GM12878 (cell line): ENCODE data around the gene PGBD4. TPM values are rescaled to one million over a fixed set of nuclear protein-coding genes. Genes with fewer than 3 reads are reported as not detected.
A peak's percentile ranks its signal among the peaks of the same experiment; 100 is the strongest.

ENCODE experiments used
- ATF7 ChIP-seq: fragments of 450-650 bp; IDR thresholded peaks from 2 replicates; pipeline ENCODE4 v1.6.1; 2016; ENCODE audit warnings: low read depth, mild to moderate bottlenecking
- BMI1 ChIP-seq: fragments of 450-650 bp; IDR thresholded peaks from 2 replicates; pipeline ENCODE4 v1.6.1; 2016; ENCODE audit warnings: mild to moderate bottlenecking, moderate library complexity, borderline replicate concordance
- BRCA1 ChIP-seq: IDR thresholded peaks from 2 replicates; pipeline ENCODE4 v1.6.1; 2011; ENCODE audit warnings: low read depth, low read length, improper control_type of control experiment
- CUX1 ChIP-seq: IDR thresholded peaks from 2 replicates; pipeline ENCODE4 v1.6.1; 2012; ENCODE audit warnings: improper control_type of control experiment, low read depth, low read length; ENCODE audit not compliant: insufficient replicate concordance
- E2F4 ChIP-seq: IDR thresholded peaks from 2 replicates; pipeline ENCODE4 v1.6.1; 2012; ENCODE audit warnings: low read depth, low read length, improper control_type of control experiment
- MAX ChIP-seq: IDR thresholded peaks from 2 replicates; pipeline ENCODE4 v1.6.1; 2012; ENCODE audit warnings: low read depth, low read length, improper control_type of control experiment
- MYC ChIP-seq: IDR thresholded peaks from 2 replicates; pipeline ENCODE4 v1.6.1; 2011; ENCODE audit warnings: mild to moderate bottlenecking, low read length, moderate library complexity, inconsistent platforms; ENCODE audit not compliant: insufficient read depth, insufficient replicate concordance, insufficient read length, severe bottlenecking
- NKRF ChIP-seq: fragments of 450-650 bp; conservative IDR thresholded peaks from 2 replicates; pipeline ENCODE4 v1.6.1; 2017; ENCODE audit warnings: mild to moderate bottlenecking, moderate library complexity
- NR2C1 ChIP-seq: fragments of 450-650 bp; IDR thresholded peaks from 2 replicates; pipeline ENCODE4 v1.6.1; 2017; ENCODE audit warnings: antibody characterized with exemption, mild to moderate bottlenecking, moderate library complexity
- NR2C2 ChIP-seq: IDR thresholded peaks from 2 replicates; pipeline ENCODE4 v1.6.1; 2011; ENCODE audit warnings: borderline replicate concordance, low read depth; ENCODE audit not compliant: control insufficient read depth, insufficient read length
- PBX3 ChIP-seq: IDR thresholded peaks from 2 replicates; pipeline ENCODE4 v1.6.1; 2011; ENCODE audit warnings: mild to moderate bottlenecking, low read depth, low read length, moderate library complexity; ENCODE audit not compliant: insufficient replicate concordance
- POLR2A ChIP-seq: IDR thresholded peaks from 2 replicates; pipeline ENCODE4 v1.6.1; 2011; ENCODE audit warnings: low read depth, mild to moderate bottlenecking, low read length
- SRF ChIP-seq, 2 experiments: IDR thresholded peaks; 2 replicates each; pipeline ENCODE4 v1.6.1; 2011; ENCODE audit warnings: low read depth in 2 of 2, low read length in 2 of 2, mild to moderate bottlenecking in 1 of 2, moderate library complexity in 1 of 2
- WRNIP1 ChIP-seq: IDR thresholded peaks from 2 replicates; pipeline ENCODE4 v1.6.1; 2011; ENCODE audit warnings: low read depth, low read length, improper control_type of control experiment, borderline replicate concordance
- polyA plus RNA-seq, 11 experiments: library from polyadenylated mRNA; depleted of rRNA in 4 of 11; unstranded in 6 of 11; stranded (reverse) in 5 of 11; fragments of >200 nt; fragmentation: Nextera tagmentation in 4 of 11; fragmentation: Illumina TruSeq in 1 of 11; extraction: Ambion mirVana in 4 of 11; extraction: Trizol in 1 of 11; gene quantifications; 1 replicate in 1 of 11; 2 replicates in 10 of 11; pipeline versions ENCODE4 v1.2.1 to v1.2.3, GENCODE V29; 2011 to 2016; ENCODE audit warnings: inconsistent platforms in 2 of 11, missing spikeins in 2 of 11, low read depth in 1 of 11
- total RNA-seq, 4 experiments: library from RNA; depleted of rRNA in 3 of 4; stranded (reverse); fragments of >200 nt in 3 of 4; fragmentation: Illumina TruSeq in 1 of 4; extraction: Trizol in 1 of 4; gene quantifications; 2 replicates each; pipeline versions ENCODE4 v1.2.1 to v1.2.3, GENCODE V29; 2013 to 2021

Gene PGBD4
- total and polyA plus RNA-seq, 10 of the 15 experiments (the other 5 are each of a cell fraction or from before 2014, with no cell fraction given) = 1.2 to 5.8 (median 2.8) TPM

GRCh38 chr15:34122771-34123183 is 20.9 kb downstream of the PGBD4 start (continued):
- TF ChIP-seq E2F4 = no peak
- TF ChIP-seq PBX3 = no peak
- no peak for TF ChIP-seq POLR2A
- TF ChIP-seq MAX = no peak
- no peak for TF ChIP-seq NR2C2
- peak; percentile 82 for TF ChIP-seq ATF7
- TF ChIP-seq WRNIP1 = no peak
- no peak for TF ChIP-seq SRF (IDR thresholded peaks at IDR 0.05; ENCODE audit: low read depth in 2 of 2, low read length in 2 of 2)
- TF ChIP-seq BRCA1 = no peak
- TF ChIP-seq NR2C1 = peak; percentile 15; the same call in 1 of the 2 replicates
- no peak for TF ChIP-seq CUX1
- no peak for TF ChIP-seq BMI1
- TF ChIP-seq MYC = no peak
- TF ChIP-seq NKRF = no peak
